ENCODE data around the gene GRK3.

DNA sequence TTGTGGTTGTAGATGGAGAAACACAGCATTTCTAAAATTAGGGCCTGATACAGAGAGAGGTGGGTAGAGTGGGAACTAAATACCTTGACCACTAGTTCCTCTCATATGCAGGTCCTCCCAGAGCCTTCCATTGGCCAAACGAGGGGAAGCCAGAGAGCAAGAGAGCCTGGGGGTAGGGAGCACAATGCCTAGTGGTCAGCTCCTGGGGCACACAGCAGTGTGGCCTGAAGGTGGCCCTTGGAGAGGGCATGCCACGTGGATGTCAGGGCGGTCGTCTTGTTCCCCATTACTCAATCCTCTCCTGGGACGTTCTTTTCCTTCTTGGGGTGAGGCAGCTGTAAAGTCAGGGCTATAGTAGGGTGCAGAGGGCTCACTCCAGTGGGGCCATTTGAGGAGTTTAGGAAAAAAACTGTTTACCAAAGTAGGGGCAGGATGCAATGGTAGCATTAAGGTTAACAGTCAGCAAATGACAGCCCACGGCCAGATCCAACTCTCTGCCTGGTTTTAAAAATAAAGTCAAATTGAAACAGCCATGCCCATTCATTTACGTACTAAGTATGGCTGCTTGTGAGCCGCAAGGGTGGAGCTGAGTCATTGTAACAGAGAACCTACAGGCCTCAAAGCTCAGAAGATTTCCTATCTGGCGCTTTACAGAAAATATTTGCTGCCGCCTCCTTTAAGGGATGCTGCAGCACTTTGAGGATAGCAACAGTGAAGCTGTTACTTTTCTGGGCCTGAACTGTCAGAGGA, 185.1 kb downstream of the GRK3 start:
- TF ChIP-seq POLR2A (IDR thresholded peaks at IDR 0.05), result no peak
- TF ChIP-seq, protein P1, sequence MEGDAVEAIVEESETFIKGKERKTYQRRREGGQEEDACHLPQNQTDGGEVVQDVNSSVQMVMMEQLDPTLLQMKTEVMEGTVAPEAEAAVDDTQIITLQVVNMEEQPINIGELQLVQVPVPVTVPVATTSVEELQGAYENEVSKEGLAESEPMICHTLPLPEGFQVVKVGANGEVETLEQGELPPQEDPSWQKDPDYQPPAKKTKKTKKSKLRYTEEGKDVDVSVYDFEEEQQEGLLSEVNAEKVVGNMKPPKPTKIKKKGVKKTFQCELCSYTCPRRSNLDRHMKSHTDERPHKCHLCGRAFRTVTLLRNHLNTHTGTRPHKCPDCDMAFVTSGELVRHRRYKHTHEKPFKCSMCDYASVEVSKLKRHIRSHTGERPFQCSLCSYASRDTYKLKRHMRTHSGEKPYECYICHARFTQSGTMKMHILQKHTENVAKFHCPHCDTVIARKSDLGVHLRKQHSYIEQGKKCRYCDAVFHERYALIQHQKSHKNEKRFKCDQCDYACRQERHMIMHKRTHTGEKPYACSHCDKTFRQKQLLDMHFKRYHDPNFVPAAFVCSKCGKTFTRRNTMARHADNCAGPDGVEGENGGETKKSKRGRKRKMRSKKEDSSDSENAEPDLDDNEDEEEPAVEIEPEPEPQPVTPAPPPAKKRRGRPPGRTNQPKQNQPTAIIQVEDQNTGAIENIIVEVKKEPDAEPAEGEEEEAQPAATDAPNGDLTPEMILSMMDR (IDR thresholded peaks at IDR 0.05), result no peak
